Body of pancreas (tissue), 4 donors: ENCODE data around the gene TBL1X. TPM values are rescaled to one million over a fixed set of nuclear protein-coding genes. Genes with fewer than 3 reads are reported as not detected.

Experiments
- ATAC-seq: fragments of 150-250 bp; one replicate; pipeline ENCODE4 v1.9.1; 2016
- DNase-seq, 4 donors: peaks; one replicate each; pipeline ENCODE4 v3.0.0-alpha.2; 2019
- H3K27ac ChIP-seq, 4 donors: fragments of 200-600 bp; sonication (generic); 1 replicate in 3 of 4; 2 replicates in 1 of 4; pipeline versions ENCODE4 v1.5.1 to v1.6.1; 2016 to 2019; ENCODE audit warnings: mild to moderate bottlenecking in 1 of 4, mixed read lengths in 1 of 4, moderate library complexity in 1 of 4
- H3K27me3 ChIP-seq, 2 donors: fragments of 200-600 bp; sonication (generic); one replicate each; pipeline ENCODE4 v1.6.0; 2016; ENCODE audit warnings: mild to moderate bottlenecking in 1 of 2
- H3K36me3 ChIP-seq, 2 donors: fragments of 200-600 bp; sonication (generic); replicated peaks in 1 of 2; 2 replicates each; pipeline ENCODE4 v1.5.1; 2016; ENCODE audit warnings: low read depth in 2 of 2; ENCODE audit not compliant: insufficient read depth in 1 of 2
- H3K4me1 ChIP-seq: fragments of 200-600 bp; sonication (generic); one replicate; pipeline ENCODE4 v1.6.0; 2016
- H3K4me3 ChIP-seq, 2 donors: fragments of 200-600 bp; sonication (generic); 1 replicate in 1 of 2; 2 replicates in 1 of 2; pipeline ENCODE4 v1.5.1; 2016 to 2019
- H3K9me3 ChIP-seq, 3 donors: fragments of 200-600 bp; sonication (generic); 1 replicate in 2 of 3; 2 replicates in 1 of 3; pipeline ENCODE4 v1.5.1; 2016
- CTCF ChIP-seq, 7 experiments: fragments of 450-650 bp in 4 of 7; fragments of 200-600 bp in 3 of 7; sonication (generic) in 3 of 7; IDR thresholded peaks; one replicate each; pipeline ENCODE4 v1.5.1; 2016 to 2019; ENCODE audit warnings: antibody characterized with exemption in 7 of 7
- POLR2A ChIP-seq, 3 donors: fragments of 450-650 bp; IDR thresholded peaks; one replicate each; pipeline ENCODE4 v1.6.1; 2016; ENCODE audit warnings: antibody characterized with exemption in 3 of 3, mild to moderate bottlenecking in 2 of 3
- WGBS, 2 donors: methylation state at CpG; one replicate each; pipeline ENCODE4 v1.1.5; 2017; 5-methylcytosine and 5-hydroxymethylcytosine counted together
- intact Hi-C: fragments of 100-400 bp; cut with DNase I; formaldehyde crosslinking; loops from one replicate; pipeline ENCODE4 v1.15.1; 2023
- total RNA-seq, 2 donors: library from RNA; depleted of rRNA; stranded (reverse); fragments of >200 nt; gene quantifications; one replicate each; pipeline ENCODE4 v1.1.0, GENCODE V29; 2016

Gene TBL1X
- total RNA-seq, 2 donors from 2014 or later: 7.9 to 16.3 TPM

GRCh38 chrX:9682456-9682855 lies 217.6 kb downstream of the TBL1X start:
- H3K36me3 ChIP-seq: no peaks in the 10 kb centered on the region
- 21 to 34% methylated on average over 4 to 9 of the region's 10 CpGs for WGBS, 2 donors
- no peak overlapping the region for H3K27ac ChIP-seq
- no peak overlapping the region for H3K4me3 ChIP-seq
- no peaks in the 10 kb centered on the region for H3K9me3 ChIP-seq
- DNase-seq: peak in 3 of 4 donors; percentile 13 to 20 (median 13)
- no peaks in the 10 kb centered on the region for H3K4me1 ChIP-seq
- no peak for ATAC-seq
- intact Hi-C loops: no loop called here
- peak in 4 of 7 experiments; percentile 29 to 51 (median 46) for TF ChIP-seq CTCF (IDR thresholded peaks at IDR 0.05)
- no peak for TF ChIP-seq POLR2A (IDR thresholded peaks at IDR 0.05)
- H3K27me3 ChIP-seq: no peaks in the 10 kb centered on the region

DNA sequence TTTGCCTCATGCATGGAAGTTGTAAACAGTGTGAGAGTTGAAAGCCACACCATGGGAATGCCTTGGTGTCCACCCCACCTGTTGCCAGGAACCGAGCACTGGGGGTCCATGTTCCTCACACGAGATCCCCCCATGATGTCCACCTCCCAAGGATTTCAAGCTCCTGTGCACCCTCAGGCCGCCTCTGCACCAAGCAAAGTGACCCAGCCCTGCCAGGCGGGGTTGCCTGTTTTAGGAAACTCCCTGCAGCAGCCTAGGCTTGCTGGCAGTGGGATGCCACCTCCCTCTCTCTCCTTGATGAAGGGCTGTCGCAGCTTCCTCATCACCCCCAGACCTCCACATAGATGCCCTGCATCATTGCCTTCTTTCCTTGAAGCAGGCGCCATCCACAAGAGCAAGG lies 218.0 kb downstream of the TBL1X start:
- Histone ChIP-seq H3K27ac (no peak overlapping the region), H3K4me3 (no peak overlapping the region), H3K9me3 (no peaks in the 10 kb centered on the region), H3K27me3 (no peaks in the 10 kb centered on the region), H3K4me1 (no peaks in the 10 kb centered on the region), H3K36me3 (no peaks in the 10 kb centered on the region)
- no peak for ATAC-seq
- DNase-seq: no peak
- intact Hi-C loops: no loop called here
- TF ChIP-seq CTCF (IDR thresholded peaks at IDR 0.05) (no peak), POLR2A (IDR thresholded peaks at IDR 0.05) (no peak)
- 80 to 87% methylated on average over 3 to 6 of the region's 6 CpGs for WGBS, 2 donors

GRCh38 chrX:9683350-9683749 lies 218.5 kb downstream of the TBL1X start:
- intact Hi-C loops: no loop called here
- H3K36me3 ChIP-seq: no peaks in the 10 kb centered on the region
- H3K4me3 ChIP-seq: no peak overlapping the region
- H3K4me1 ChIP-seq: no peaks in the 10 kb centered on the region
- H3K27ac ChIP-seq: no peak overlapping the region
- DNase-seq: no peak
- TF ChIP-seq CTCF (IDR thresholded peaks at IDR 0.05) (no peak), POLR2A (IDR thresholded peaks at IDR 0.05) (no peak)
- H3K9me3 ChIP-seq: no peaks in the 10 kb centered on the region
- ATAC-seq: no peak
- H3K27me3 ChIP-seq: no peaks in the 10 kb centered on the region
- WGBS, 2 donors: 87% methylated on average over 5 to 9 of the region's 9 CpGs

- ATAC-seq (no peak), DNase-seq (no peak)
- no peaks in the 10 kb centered on the region for H3K27me3 ChIP-seq
- TF ChIP-seq POLR2A (IDR thresholded peaks at IDR 0.05) (no peak), CTCF (IDR thresholded peaks at IDR 0.05) (no peak)
- H3K9me3 ChIP-seq: no peaks in the 10 kb centered on the region
- no peaks in the 10 kb centered on the region for H3K4me1 ChIP-seq
- no peak overlapping the region for H3K4me3 ChIP-seq
- no peaks in the 10 kb centered on the region for H3K36me3 ChIP-seq
- H3K27ac ChIP-seq: no peak overlapping the region
- 95 to 96% methylated on average over 12 to 20 of the region's 27 CpGs for WGBS, 2 donors
- intact Hi-C loops: no loop called here
Observed at GRCh38 chrX:9687899-9688298, 223.0 kb downstream of the TBL1X start.

GRCh38 chrX:9688833-9689232 lies 224.0 kb downstream of the TBL1X start:
- H3K27ac ChIP-seq: no peak overlapping the region
- H3K27me3 ChIP-seq: no peaks in the 10 kb centered on the region
- intact Hi-C loops: no loop called here
- TF ChIP-seq POLR2A (IDR thresholded peaks at IDR 0.05): no peak
- no peak for TF ChIP-seq CTCF (IDR thresholded peaks at IDR 0.05)
- WGBS, 2 donors: 90 to 99% methylated on average over 21 of the region's 24 CpGs
- DNase-seq (no peak), ATAC-seq (no peak)
- no peaks in the 10 kb centered on the region for H3K9me3 ChIP-seq
- H3K4me1 ChIP-seq: no peaks in the 10 kb centered on the region
- H3K36me3 ChIP-seq: no peaks in the 10 kb centered on the region
- H3K4me3 ChIP-seq: no peak overlapping the region
